ENCODE measurements around the gene INTS14.

GRCh38 chr15:65550681-65551098 lies 60.2 kb downstream of the INTS14 start:
- TF ChIP-seq POLR2A (IDR thresholded peaks at IDR 0.05) (no peak), CTCF (IDR thresholded peaks at IDR 0.05) (no peak)
